ENCODE data around the gene PRDM16. TPM values are rescaled to one million over a fixed set of nuclear protein-coding genes. Genes with fewer than 3 reads are reported as not detected.

Gene PRDM16
- total RNA-seq, 4 donors from 2014 or later: 5.4 to 13.2 (median 7.7) TPM

- no peak for DNase-seq
- Histone ChIP-seq H3K36me3 (peaks cover 0 to 57% (median 0%) of the 10 kb centered on the region in 3 donors), H3K9me3 (no peaks in the 10 kb centered on the region), H3K27ac (no peak overlapping the region), H3K4me3 (no peak overlapping the region), H3K4me1 (peaks cover 0 to 6% (median 0%) of the 10 kb centered on the region in 4 donors), H3K27me3 (no peaks in the 10 kb centered on the region)
- TF ChIP-seq CTCF (IDR thresholded peaks at IDR 0.05) (no peak), POLR2A (IDR thresholded peaks at IDR 0.05) (no peak)
These were observed 397.5 kb downstream of the PRDM16 start for GRCh38 chr1:3466366-3467075.

- Histone ChIP-seq H3K36me3 (peaks cover 0 to 62% (median 0%) of the 10 kb centered on the region in 3 donors), H3K4me3 (no peak overlapping the region), H3K27ac (no peak overlapping the region), H3K27me3 (no peaks in the 10 kb centered on the region), H3K4me1 (peaks cover 0 to 11% (median 0%) of the 10 kb centered on the region in 4 donors), H3K9me3 (no peaks in the 10 kb centered on the region)
- DNase-seq: no peak
- TF ChIP-seq POLR2A (IDR thresholded peaks at IDR 0.05): no peak
- TF ChIP-seq CTCF (IDR thresholded peaks at IDR 0.05): no peak
These were observed 398.4 kb downstream of the PRDM16 start for GRCh38 chr1:3467096-3468036.

- Histone ChIP-seq H3K36me3 (peaks cover 0 to 58% (median 0%) of the 10 kb centered on the region in 3 donors), H3K9me3 (no peaks in the 10 kb centered on the region), H3K4me1 (peaks cover 0 to 11% (median 0%) of the 10 kb centered on the region in 4 donors), H3K4me3 (no peak overlapping the region), H3K27me3 (no peaks in the 10 kb centered on the region), H3K27ac (no peak overlapping the region)
- DNase-seq: no peak
- TF ChIP-seq CTCF (IDR thresholded peaks at IDR 0.05) (no peak), POLR2A (IDR thresholded peaks at IDR 0.05) (no peak)
These were observed 399.5 kb downstream of the PRDM16 start for GRCh38 chr1:3468236-3469103.

- no peak for DNase-seq
- Histone ChIP-seq H3K27me3 (no peaks in the 10 kb centered on the region), H3K4me1 (peaks cover 0 to 11% (median 0%) of the 10 kb centered on the region in 4 donors), H3K36me3 (peaks cover 0 to 57% (median 0%) of the 10 kb centered on the region in 3 donors), H3K9me3 (no peaks in the 10 kb centered on the region), H3K27ac (no peak overlapping the region), H3K4me3 (no peak overlapping the region)
- TF ChIP-seq CTCF (IDR thresholded peaks at IDR 0.05) (no peak), POLR2A (IDR thresholded peaks at IDR 0.05) (no peak)
These were observed 400.3 kb downstream of the PRDM16 start for GRCh38 chr1:3469104-3469848.
